Neural progenitor cell (in vitro differentiated cells): Measurements from ENCODE around the gene TPBGL.

ENCODE experiments used
- CTCF ChIP-seq: fragments of 200-600 bp; sonication (generic); IDR thresholded peaks from 2 replicates; pipeline ENCODE4 v1.5.1; 2017; ENCODE audit warnings: antibody characterized with exemption, mild to moderate bottlenecking
- EZH2 ChIP-seq: fragments of 200-600 bp; sonication (generic); IDR thresholded peaks from 2 replicates; pipeline ENCODE4 v1.6.1; 2017; ENCODE audit warnings: antibody characterized with exemption, mild to moderate bottlenecking, moderate library complexity
- EZH2phosphoT487 ChIP-seq: fragments of 200-600 bp; sonication (generic); IDR thresholded peaks from 2 replicates; pipeline ENCODE4 v1.6.1; 2017; ENCODE audit warnings: antibody characterized with exemption

GRCh38 chr11:75197512-75198277 lies 42.9 kb upstream of the TPBGL start:
- no peak for TF ChIP-seq CTCF
- no peak for TF ChIP-seq EZH2
- no peak for TF ChIP-seq EZH2phosphoT487
